HG03520 (cell line): Measurements from ENCODE around the gene CALN1.

Experiments used
- ATAC-seq: cut with Tn5 transposase; IDR thresholded peaks from one replicate; pipeline ENCODE4 v1.9.1; 2021; ENCODE audit warnings: mild to moderate bottlenecking, moderate library complexity; ENCODE audit not compliant: unreplicated experiment

The CALN1 gene

GRCh38 chr7:72053292-72053691 is 358.8 kb downstream of the CALN1 start:
- no peak for ATAC-seq

GRCh38 chr7:72048420-72048819 is 363.7 kb downstream of the CALN1 start:
- ATAC-seq: no peak

GRCh38 chr7:72042855-72043254 is 369.3 kb downstream of the CALN1 start:
- ATAC-seq: no peak

DNA sequence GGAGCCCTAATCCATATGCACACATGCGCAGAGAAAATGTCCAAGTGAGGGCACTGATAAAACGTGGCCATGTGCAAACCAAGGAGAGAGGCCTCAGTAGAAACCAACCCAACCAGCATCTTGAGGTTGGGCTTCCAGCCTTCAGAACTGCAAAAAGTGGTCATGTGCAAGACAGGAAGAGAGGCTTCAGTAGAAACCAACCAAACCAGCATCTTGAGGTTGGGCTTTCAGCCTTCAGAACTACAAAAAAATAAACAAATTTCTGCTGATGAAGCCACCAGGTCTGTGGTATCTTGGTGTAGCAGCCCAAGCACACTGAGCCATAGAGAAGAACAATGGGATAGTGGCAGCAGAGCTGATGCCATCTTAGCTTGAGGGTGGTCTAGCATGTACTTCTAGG is 371.5 kb downstream of the CALN1 start:
- no peak for ATAC-seq

GRCh38 chr7:72039460-72039859 is 372.7 kb downstream of the CALN1 start:
- ATAC-seq: no peak

GRCh38 chr7:72038022-72038732 is 374.0 kb downstream of the CALN1 start:
- ATAC-seq: no peak

DNA sequence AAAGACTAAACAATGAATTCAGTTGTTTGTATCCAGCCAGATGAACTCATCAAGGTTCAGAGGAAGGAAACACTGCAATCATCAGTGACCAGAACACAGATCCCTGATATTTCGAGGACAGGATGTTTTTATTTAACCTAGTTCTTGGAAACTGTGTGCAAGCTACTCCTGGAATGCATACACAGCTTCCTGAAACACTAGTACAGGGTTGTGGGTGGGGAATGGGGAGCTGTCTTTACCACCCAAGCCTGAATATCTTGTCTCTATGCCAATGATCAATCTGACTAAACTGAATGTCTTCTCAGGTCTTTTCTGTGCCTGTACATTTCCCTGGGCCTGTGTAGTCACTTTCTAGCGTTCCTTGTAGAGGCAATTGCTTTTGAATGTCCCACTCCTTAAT is 374.6 kb downstream of the CALN1 start:
- ATAC-seq: no peak

- ATAC-seq: no peak
Observed at GRCh38 chr7:72035266-72035665, 376.9 kb downstream of the CALN1 start.

GRCh38 chr7:72032934-72033333 is 379.2 kb downstream of the CALN1 start:
- ATAC-seq: no peak

GRCh38 chr7:72030994-72031667 is 381.0 kb downstream of the CALN1 start:
- no peak for ATAC-seq

DNA sequence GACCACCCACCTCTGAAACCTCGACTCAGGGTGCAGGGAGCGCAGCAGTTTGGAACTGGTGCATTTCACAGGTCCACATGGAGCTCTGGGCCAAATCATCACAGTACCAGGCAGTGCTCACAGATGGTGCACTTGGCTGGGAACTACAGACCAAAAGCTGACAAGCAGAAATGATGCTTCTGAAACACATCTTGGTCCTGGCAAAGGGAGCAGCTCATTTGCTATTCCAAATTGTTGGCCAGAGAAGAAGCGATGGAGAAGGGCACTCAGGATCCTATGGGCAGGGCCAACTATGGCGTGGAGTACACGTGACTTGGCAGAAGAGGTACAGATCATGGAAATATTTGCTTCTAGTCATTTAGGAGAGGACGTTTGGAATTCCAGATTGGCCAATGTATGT is 383.9 kb downstream of the CALN1 start:
- no peak for ATAC-seq

DNA sequence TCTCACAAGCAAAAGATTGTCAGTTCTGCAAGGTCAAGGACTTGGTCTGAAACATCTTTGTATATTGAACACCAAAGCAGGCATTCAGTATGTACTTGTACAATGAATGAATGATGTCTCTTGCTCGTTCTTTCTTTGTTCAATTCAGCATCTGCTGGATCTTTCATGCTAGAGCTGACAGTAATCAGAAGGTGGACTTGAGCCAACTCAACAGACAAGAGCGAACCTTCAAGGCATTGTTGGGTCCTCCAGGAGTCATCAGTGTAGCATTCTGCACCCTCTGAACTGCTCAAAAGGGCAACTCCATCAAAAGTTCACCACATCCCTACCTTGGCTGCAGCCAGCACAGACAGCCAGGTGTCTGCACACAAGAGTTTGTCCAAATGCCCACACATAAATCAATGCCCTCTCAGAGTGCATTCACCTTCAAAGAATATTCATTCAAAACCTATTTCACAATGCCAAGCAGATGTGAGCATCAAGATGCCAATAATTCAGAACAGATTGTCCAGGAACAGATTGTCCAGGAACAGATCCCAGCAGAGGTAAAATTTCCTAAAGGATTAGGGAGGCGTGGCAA is 386.7 kb downstream of the CALN1 start:
- no peak for ATAC-seq

DNA sequence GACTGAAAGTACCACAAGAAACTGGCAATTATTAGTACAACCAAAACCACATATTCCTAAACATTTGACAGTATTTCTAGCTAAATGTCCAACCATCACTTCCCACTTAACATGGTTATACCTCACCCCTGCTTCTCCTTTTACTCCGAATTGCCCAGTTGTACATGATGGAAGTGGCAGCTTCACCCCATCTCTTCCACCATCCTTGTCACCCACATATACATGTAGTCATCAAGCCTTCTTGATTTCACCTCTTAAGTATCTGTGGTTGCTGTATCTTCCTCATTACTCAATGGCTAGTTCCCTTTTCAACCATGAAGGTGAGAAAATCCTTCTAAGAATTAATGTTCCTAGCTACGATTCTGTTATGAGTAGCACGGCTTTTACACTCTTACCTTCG is 388.2 kb downstream of the CALN1 start:
- ATAC-seq: no peak

DNA sequence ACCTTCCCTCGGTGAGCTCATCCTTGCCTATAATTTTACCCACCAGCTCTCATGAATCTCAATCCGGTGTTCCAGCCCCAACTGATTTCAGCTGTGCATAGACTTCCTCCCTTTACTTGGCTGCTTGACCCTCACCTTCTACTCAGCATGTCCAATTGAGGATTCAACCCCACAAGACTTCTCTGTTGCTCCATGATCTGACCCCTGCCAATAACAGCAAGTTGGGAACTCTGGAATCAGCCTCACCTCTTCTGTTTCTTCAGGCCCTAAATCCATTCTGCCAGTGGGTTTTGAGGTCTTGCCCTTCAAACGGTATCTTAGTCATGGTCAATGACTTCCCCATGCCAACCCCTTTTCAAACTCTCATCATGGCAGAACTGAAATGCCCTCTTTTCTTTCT is 390.4 kb downstream of the CALN1 start:
- ATAC-seq: no peak

- no peak for ATAC-seq
Observed at GRCh38 chr7:72020311-72020710, 391.8 kb downstream of the CALN1 start.

DNA sequence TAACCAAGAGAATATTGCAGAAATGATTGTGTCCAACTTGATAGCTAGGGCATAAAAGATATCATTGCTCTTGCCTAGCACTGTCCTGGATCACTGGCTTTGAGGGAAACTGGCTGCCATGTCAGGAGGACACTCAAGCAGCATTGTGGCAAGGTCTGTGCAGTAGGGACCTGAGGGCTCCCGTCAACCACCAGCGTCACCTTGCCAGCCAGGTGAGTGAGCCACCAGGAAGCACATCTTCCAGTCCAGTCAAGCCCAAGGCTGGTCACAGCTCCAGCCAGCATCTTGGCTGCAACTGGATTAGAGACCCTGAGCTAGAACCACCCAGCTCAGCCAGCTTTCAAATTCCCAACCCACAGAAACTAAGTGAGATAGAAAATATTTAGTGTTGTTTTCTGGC is 392.7 kb downstream of the CALN1 start:
- no peak for ATAC-seq

- no peak for ATAC-seq
Observed at GRCh38 chr7:72017756-72018155, 394.4 kb downstream of the CALN1 start.

- ATAC-seq: no peak
Observed at GRCh38 chr7:72016574-72016973, 395.6 kb downstream of the CALN1 start.

- ATAC-seq: no peak
Observed at GRCh38 chr7:72015136-72015535, 397.0 kb downstream of the CALN1 start.

GRCh38 chr7:72007018-72007417 is 405.1 kb downstream of the CALN1 start:
- ATAC-seq: no peak

- no peak for ATAC-seq
Observed at GRCh38 chr7:72003236-72003635, 408.9 kb downstream of the CALN1 start.

DNA sequence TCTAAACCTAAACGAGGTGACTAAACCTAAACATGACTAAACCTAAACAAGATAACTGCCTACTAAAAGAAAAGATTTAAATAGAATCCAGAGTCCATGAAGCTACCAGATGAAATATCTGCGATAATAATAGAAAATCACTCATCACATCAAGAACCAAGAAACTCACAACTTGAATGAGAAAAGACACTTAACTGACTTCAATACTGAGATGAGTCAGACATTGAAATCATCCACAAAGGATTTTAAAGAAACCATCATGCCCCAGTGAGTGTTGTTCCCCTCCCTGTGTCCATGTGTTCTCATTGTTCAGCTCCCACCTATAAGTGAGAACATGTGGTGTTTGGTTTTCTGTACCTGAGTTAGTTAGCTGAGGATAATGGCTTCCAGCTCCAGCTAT is 416.0 kb downstream of the CALN1 start:
- ATAC-seq: no peak
